K562 (cell line): Measurements from ENCODE around the gene LRRC27. TPM values are rescaled to one million over a fixed set of nuclear protein-coding genes. Genes with fewer than 3 reads are reported as not detected.

ENCODE experiments used
- ATAC-seq: fragments of 200-7000 bp; cut with Tn5 transposase; 3 replicates; pipeline ENCODE4 v1.9.1; 2020; ENCODE audit warnings: moderate library complexity
- BruUV-seq: library from RNA; stranded (reverse); fragments of 400-500 nt; replicated peaks from 2 replicates; lab custom pipeline; 2021; lab: Mats Ljungman, UMichigan
- CTCF ChIA-PET: fragments of 300-600 bp; formaldehyde crosslinking; extraction: SDS; loops from one replicate; lab custom pipeline; 2021; ENCODE audit warnings: low intra/inter-chr PET ratio; lab: Yijun Ruan, JAX
- POLR2A ChIA-PET: fragments of 300-600, 350-650 bp; sonication (Branson Sonifier 250); formaldehyde crosslinking; extraction: SDS; loops from one replicate; lab custom pipeline; 2021; ENCODE audit warnings: antibody characterized with exemption, inconsistent platforms; lab: Yijun Ruan, JAX
- DNase-seq, 4 experiments: peaks; one replicate each; pipeline versions ENCODE4 v3.0.0 to v3.0.0-alpha.2; 2011 to 2018; ENCODE audit warnings: low spot score in 3 of 4, mixed read lengths in 3 of 4; ENCODE audit errors: extremely low read depth in 1 of 4
- FAIRE-seq: peaks from 2 replicates; lab custom pipeline; 2011; peaks lifted over from hg19 to GRCh38; lab: Jason Lieb, UNC
- H2AFZ ChIP-seq: 2 replicates; pipeline ENCODE4 v1.6.0; 2011; ENCODE audit warnings: low read depth, low read length, control low read depth, inconsistent platforms
- H3K27ac ChIP-seq: fragments of 200-600 bp; 3 replicates; pipeline ENCODE4 v1.8.0; 2011; ENCODE audit warnings: low read depth, mild to moderate bottlenecking, control low read depth, inconsistent platforms, low read length, moderate library complexity, mixed read lengths; ENCODE audit errors: extremely low read depth
- H3K27me3 ChIP-seq, 2 experiments: fragments of 300-600 bp in 1 of 2; 2 replicates in 1 of 2; 3 replicates in 1 of 2; pipeline versions ENCODE4 v1.6.0 to v1.8.0; 2011; ENCODE audit warnings: inconsistent platforms in 2 of 2, low read length in 2 of 2, mild to moderate bottlenecking in 1 of 2, mixed read lengths in 1 of 2, moderate library complexity in 1 of 2; ENCODE audit not compliant: control insufficient read depth in 2 of 2, insufficient read depth in 2 of 2
- H3K36me3 ChIP-seq: fragments of 300-600 bp; 3 replicates; pipeline ENCODE4 v1.8.0; 2011; ENCODE audit warnings: mild to moderate bottlenecking, low read length, inconsistent platforms; ENCODE audit not compliant: control insufficient read depth, insufficient read depth
- H3K4me1 ChIP-seq, 2 experiments: fragments of 200-600 bp in 1 of 2; replicated peaks in 1 of 2; 2 replicates in 1 of 2; 3 replicates in 1 of 2; pipeline versions ENCODE4 v1.5.1 to v1.8.0; 2011; ENCODE audit warnings: inconsistent platforms in 2 of 2, low read length in 2 of 2, mild to moderate bottlenecking in 1 of 2, mixed read lengths in 1 of 2, moderate library complexity in 1 of 2; ENCODE audit not compliant: control insufficient read depth in 2 of 2, insufficient read depth in 2 of 2
- H3K4me2 ChIP-seq: 2 replicates; pipeline ENCODE4 v1.6.1; 2011; ENCODE audit warnings: low read length, control low read depth, inconsistent platforms, mixed read lengths; ENCODE audit not compliant: insufficient read depth
- H3K4me3 ChIP-seq: fragments of 200-600 bp; sonication (generic), shearing (Covaris generic); 2 replicates; pipeline ENCODE4 v1.5.1; 2016; ENCODE audit warnings: control low read depth, inconsistent platforms
- H3K79me2 ChIP-seq: fragments of 200-600 bp; 3 replicates; pipeline ENCODE4 v1.8.0; 2011; ENCODE audit warnings: low read length, inconsistent platforms; ENCODE audit not compliant: control insufficient read depth, insufficient read depth
- H3K9ac ChIP-seq, 2 experiments: 2 replicates each; pipeline versions ENCODE4 v1.6.0 to v1.6.1; 2011; ENCODE audit warnings: low read depth in 2 of 2, low read length in 2 of 2, control low read depth in 1 of 2, inconsistent platforms in 1 of 2, mild to moderate bottlenecking in 1 of 2, mixed read lengths in 1 of 2; ENCODE audit not compliant: insufficient read depth in 1 of 2
- H3K9me1 ChIP-seq: one replicate; pipeline ENCODE4 v1.6.0; 2011; ENCODE audit warnings: inconsistent platforms, mild to moderate bottlenecking, low read length, moderate library complexity; ENCODE audit not compliant: control insufficient read depth, insufficient read depth
- H3K9me3 ChIP-seq: replicated peaks from 2 replicates; pipeline ENCODE4 v1.5.1; 2011; ENCODE audit warnings: low read depth, low read length, inconsistent platforms; ENCODE audit not compliant: control insufficient read depth, insufficient read depth
- H4K20me1 ChIP-seq: replicated peaks from 2 replicates; pipeline ENCODE4 v1.6.1; 2011; ENCODE audit warnings: low read length, inconsistent platforms, mixed read lengths; ENCODE audit not compliant: control insufficient read depth, insufficient read depth
- DLX4 ChIP-seq: fragments of 250-450 bp; sonication (Bioruptor Pico); IDR thresholded peaks from 2 replicates; pipeline ENCODE4 v1.6.1; 2021; ENCODE audit warnings: mild to moderate bottlenecking
- GABPB1 ChIP-seq: sonication (generic); formaldehyde crosslinking; IDR thresholded peaks from 2 replicates; pipeline ENCODE4 v1.8.0; 2022; ENCODE audit warnings: mild to moderate bottlenecking, missing genetic modification reagents
- KDM1A ChIP-seq, 2 experiments: fragments of 450-650 bp; IDR thresholded peaks; 2 replicates each; pipeline ENCODE4 v1.6.1; 2016; ENCODE audit warnings: mild to moderate bottlenecking in 2 of 2
- MAFF ChIP-seq: IDR thresholded peaks from 2 replicates; pipeline ENCODE4 v1.6.1; 2012; ENCODE audit warnings: low read length, improper control_type of control experiment
- NFYB ChIP-seq: IDR thresholded peaks from 2 replicates; pipeline ENCODE4 v1.6.1; 2011; ENCODE audit warnings: mild to moderate bottlenecking, moderate library complexity; ENCODE audit not compliant: insufficient read length; ENCODE audit errors: extremely low read depth
- PRMT5 ChIP-seq: sonication (generic); formaldehyde crosslinking; IDR thresholded peaks from 2 replicates; pipeline ENCODE4 v1.5.0; 2020; ENCODE audit warnings: missing genetic modification reagents
- SMAD4 ChIP-seq: fragments of 250-450 bp; sonication (Bioruptor Pico); conservative IDR thresholded peaks from 2 replicates; pipeline ENCODE4 v1.8.0; 2021; ENCODE audit warnings: inconsistent platforms, mild to moderate bottlenecking, moderate library complexity
- SREBF1 ChIP-seq: fragments of 150-350 bp; IDR thresholded peaks from 2 replicates; pipeline ENCODE4 v1.6.1; 2014; ENCODE audit warnings: antibody characterized with exemption, low read depth, low read length, borderline replicate concordance
- THRAP3 ChIP-seq: fragments of 450-650 bp; IDR thresholded peaks from 2 replicates; pipeline ENCODE4 v1.6.1; 2016; ENCODE audit warnings: mild to moderate bottlenecking, inconsistent platforms, borderline replicate concordance
- ZNF175 ChIP-seq: fragments of 200-800 bp; sonication (Bioruptor generic); IDR thresholded peaks from 2 replicates; pipeline ENCODE4 v1.6.1; 2016; ENCODE audit warnings: low read depth, mild to moderate bottlenecking, missing genetic modification characterization, missing compliant biosample characterization
- ZNF583 ChIP-seq: fragments of 250-450 bp; sonication (Bioruptor Pico); IDR thresholded peaks from 2 replicates; pipeline ENCODE4 v1.4.0; 2020
- WGBS: fragments of 100-300 bp; shearing (Covaris generic); methylation state at CpG from one replicate; pipeline ENCODE4 v1.1.6; 2016; ENCODE audit warnings: low coverage, mixed read lengths; ENCODE audit not compliant: insufficient coverage; ENCODE audit errors: missing lambda C conversion rate; 5-methylcytosine and 5-hydroxymethylcytosine counted together
- in situ Hi-C: fragments of 300-500 bp; cut with MboI; formaldehyde crosslinking; loops from 4 replicates; pipeline ENCODE4 v1.15.0; 2018; ENCODE audit warnings: inconsistent platforms, mixed read lengths
- intact Hi-C: fragments of 100-400 bp; cut with micrococcal nuclease; formaldehyde crosslinking; loops from 2 replicates; pipeline ENCODE4 v1.14.2; 2022
- polyA plus RNA-seq, 8 experiments: library from polyadenylated mRNA; depleted of rRNA in 4 of 8; stranded (reverse) in 5 of 8; unstranded in 3 of 8; fragments of >200 nt; fragmentation: Nextera tagmentation in 2 of 8; fragmentation: Illumina TruSeq in 1 of 8; extraction: Ambion mirVana in 2 of 8; extraction: Trizol in 1 of 8; gene quantifications; 2 replicates each; pipeline versions ENCODE4 v1.2.1 to v1.2.3, GENCODE V29; 2011 to 2014; ENCODE audit warnings: inconsistent platforms in 1 of 8, missing spikeins in 1 of 8
- total RNA-seq, 7 experiments: library from RNA; depleted of rRNA in 6 of 7; stranded (reverse); fragments of >200 nt in 6 of 7; fragmentation: Illumina TruSeq in 2 of 7; extraction: Trizol in 2 of 7; gene quantifications; 2 replicates each; pipeline versions ENCODE4 v1.2.1 to v1.2.3, GENCODE V29; 2011 to 2021; ENCODE audit warnings: low replicate concordance in 1 of 7
- TF ChIP-seq, protein P1 (sequence below): sonication (generic); formaldehyde crosslinking; IDR thresholded peaks from 2 replicates; pipeline ENCODE4 v1.8.0; 2022; ENCODE audit warnings: mild to moderate bottlenecking, missing genetic modification reagents
- TF ChIP-seq, protein P2 (sequence below): fragments of 250-450 bp; sonication (Bioruptor Pico); IDR thresholded peaks from 2 replicates; pipeline ENCODE4 v1.8.0; 2022; ENCODE audit warnings: inconsistent platforms, mild to moderate bottlenecking, moderate library complexity, borderline replicate concordance
- TF ChIP-seq, protein P3 (sequence below): fragments of 250-450 bp; sonication (Bioruptor Pico); IDR thresholded peaks from 2 replicates; pipeline ENCODE4 v1.5.0; 2020; ENCODE audit warnings: mild to moderate bottlenecking

LRRC27 gene
- total and polyA plus RNA-seq, 9 of the 15 experiments (the other 6 are each of a cell fraction or from before 2014, with no cell fraction given) = 0.10 to 2.7 (median 1.4) TPM

DNA sequence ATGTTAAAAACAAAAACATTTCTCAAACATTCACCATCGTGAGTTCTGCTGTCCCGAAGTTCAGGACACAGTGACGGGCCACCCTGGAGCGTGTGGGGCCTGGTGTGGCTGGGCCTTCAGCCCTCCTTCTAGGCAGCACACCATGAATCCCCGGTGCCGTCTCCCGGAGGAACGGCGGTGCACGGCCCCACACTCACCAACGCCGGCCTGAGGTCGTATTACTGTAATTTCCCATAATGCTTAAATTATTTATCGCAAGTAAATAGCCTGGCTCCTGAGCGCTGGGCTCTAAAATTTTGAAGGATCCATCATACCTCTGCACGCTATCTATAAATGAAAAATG, 25.7 kb upstream of the LRRC27 start:
- Histone ChIP-seq H3K4me3 (no peak overlapping the region), H4K20me1 (no peaks in the 10 kb centered on the region), H3K4me2 (no peak overlapping the region), H3K27me3 (peaks cover 42 to 57% of the 10 kb centered on the region in 2 experiments), H2AFZ (no peak overlapping the region), H3K9me3 (no peaks in the 10 kb centered on the region), H3K79me2 (no peaks in the 10 kb centered on the region), H3K27ac (no peak overlapping the region), H3K9me1 (no peaks in the 10 kb centered on the region), H3K4me1 (peaks cover 6 to 44% of the 10 kb centered on the region in 2 experiments; a peak in 4 of 5 replicates), H3K36me3 (no peaks in the 10 kb centered on the region), H3K9ac (no peak overlapping the region)
- POLR2A ChIA-PET = no interaction called here
- ATAC-seq = no peak
- CTCF ChIA-PET = no interaction called here
- 42% methylated on average over 8 of the region's 16 CpGs for WGBS
- no peak for TF ChIP-seq GABPB1 (CRISPR knock-in tag)
- TF ChIP-seq, protein P1, sequence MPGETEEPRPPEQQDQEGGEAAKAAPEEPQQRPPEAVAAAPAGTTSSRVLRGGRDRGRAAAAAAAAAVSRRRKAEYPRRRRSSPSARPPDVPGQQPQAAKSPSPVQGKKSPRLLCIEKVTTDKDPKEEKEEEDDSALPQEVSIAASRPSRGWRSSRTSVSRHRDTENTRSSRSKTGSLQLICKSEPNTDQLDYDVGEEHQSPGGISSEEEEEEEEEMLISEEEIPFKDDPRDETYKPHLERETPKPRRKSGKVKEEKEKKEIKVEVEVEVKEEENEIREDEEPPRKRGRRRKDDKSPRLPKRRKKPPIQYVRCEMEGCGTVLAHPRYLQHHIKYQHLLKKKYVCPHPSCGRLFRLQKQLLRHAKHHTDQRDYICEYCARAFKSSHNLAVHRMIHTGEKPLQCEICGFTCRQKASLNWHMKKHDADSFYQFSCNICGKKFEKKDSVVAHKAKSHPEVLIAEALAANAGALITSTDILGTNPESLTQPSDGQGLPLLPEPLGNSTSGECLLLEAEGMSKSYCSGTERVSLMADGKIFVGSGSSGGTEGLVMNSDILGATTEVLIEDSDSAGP (CRISPR knock-in tag) = no peak
- no peak for TF ChIP-seq MAFF
- TF ChIP-seq, protein P2, sequence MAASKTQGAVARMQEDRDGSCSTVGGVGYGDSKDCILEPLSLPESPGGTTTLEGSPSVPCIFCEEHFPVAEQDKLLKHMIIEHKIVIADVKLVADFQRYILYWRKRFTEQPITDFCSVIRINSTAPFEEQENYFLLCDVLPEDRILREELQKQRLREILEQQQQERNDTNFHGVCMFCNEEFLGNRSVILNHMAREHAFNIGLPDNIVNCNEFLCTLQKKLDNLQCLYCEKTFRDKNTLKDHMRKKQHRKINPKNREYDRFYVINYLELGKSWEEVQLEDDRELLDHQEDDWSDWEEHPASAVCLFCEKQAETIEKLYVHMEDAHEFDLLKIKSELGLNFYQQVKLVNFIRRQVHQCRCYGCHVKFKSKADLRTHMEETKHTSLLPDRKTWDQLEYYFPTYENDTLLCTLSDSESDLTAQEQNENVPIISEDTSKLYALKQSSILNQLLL (CRISPR knock-in tag) = no peak
- no peak for TF ChIP-seq SREBF1
- TF ChIP-seq ZNF175 (CRISPR knock-in tag) = no peak
- TF ChIP-seq DLX4 (CRISPR knock-in tag) = no peak
- TF ChIP-seq ZNF583 (CRISPR knock-in tag) = no peak
- TF ChIP-seq THRAP3 = no peak
- TF ChIP-seq KDM1A (IDR thresholded peaks at IDR 0.05) = no peak
- TF ChIP-seq SMAD4 = no peak
- no peak for TF ChIP-seq NFYB
- TF ChIP-seq, protein P3, sequence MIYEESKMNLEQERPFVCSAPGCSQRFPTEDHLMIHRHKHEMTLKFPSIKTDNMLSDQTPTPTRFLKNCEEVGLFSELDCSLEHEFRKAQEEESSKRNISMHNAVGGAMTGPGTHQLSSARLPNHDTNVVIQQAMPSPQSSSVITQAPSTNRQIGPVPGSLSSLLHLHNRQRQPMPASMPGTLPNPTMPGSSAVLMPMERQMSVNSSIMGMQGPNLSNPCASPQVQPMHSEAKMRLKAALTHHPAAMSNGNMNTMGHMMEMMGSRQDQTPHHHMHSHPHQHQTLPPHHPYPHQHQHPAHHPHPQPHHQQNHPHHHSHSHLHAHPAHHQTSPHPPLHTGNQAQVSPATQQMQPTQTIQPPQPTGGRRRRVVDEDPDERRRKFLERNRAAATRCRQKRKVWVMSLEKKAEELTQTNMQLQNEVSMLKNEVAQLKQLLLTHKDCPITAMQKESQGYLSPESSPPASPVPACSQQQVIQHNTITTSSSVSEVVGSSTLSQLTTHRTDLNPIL (CRISPR knock-in tag) = no peak
- TF ChIP-seq PRMT5 (CRISPR knock-in tag) = no peak
- no peak for DNase-seq
- in situ Hi-C loops (no loop called here), intact Hi-C loops (no loop called here)
- FAIRE-seq = no peak
- BruUV-seq = no TSS peak
